GM13976 (cell line): ENCODE measurements around the gene RBMS1.
"Not testable (repeated sequence)": the region's sequence is repeated elsewhere in the genome, so short reads cannot be mapped to it uniquely, and the experiment has no call there.

Experiments
- DNase-seq: peaks from one replicate; pipeline ENCODE4 v3.0.0; 2012; ENCODE audit warnings: low spot score
- CTCF ChIP-seq: IDR thresholded peaks from 2 replicates; pipeline ENCODE4 v1.5.1; 2012; ENCODE audit warnings: borderline replicate concordance, mild to moderate bottlenecking; ENCODE audit not compliant: insufficient read depth; ENCODE audit errors: extremely low read depth, missing control alignments, control extremely low read depth
- in situ Hi-C: fragments of 300-500 bp; cut with MboI; formaldehyde crosslinking; loops from one replicate; pipeline ENCODE4 v1.12.0; 2022; ENCODE audit warnings: low sequenced_read_pairs, mixed read lengths, inconsistent platforms; ENCODE audit not compliant: unreplicated experiment

The RBMS1 gene

GRCh38 chr2:160442603-160443002, 51.0 kb downstream of the RBMS1 start:
- in situ Hi-C loops = no loop called here
- DNase-seq = no peak
- TF ChIP-seq CTCF = no peak

- no peak for DNase-seq
- no peak for TF ChIP-seq CTCF
- in situ Hi-C loops = no loop called here
Measured at GRCh38 chr2:160440888-160441287, 52.7 kb downstream of the RBMS1 start.

DNA sequence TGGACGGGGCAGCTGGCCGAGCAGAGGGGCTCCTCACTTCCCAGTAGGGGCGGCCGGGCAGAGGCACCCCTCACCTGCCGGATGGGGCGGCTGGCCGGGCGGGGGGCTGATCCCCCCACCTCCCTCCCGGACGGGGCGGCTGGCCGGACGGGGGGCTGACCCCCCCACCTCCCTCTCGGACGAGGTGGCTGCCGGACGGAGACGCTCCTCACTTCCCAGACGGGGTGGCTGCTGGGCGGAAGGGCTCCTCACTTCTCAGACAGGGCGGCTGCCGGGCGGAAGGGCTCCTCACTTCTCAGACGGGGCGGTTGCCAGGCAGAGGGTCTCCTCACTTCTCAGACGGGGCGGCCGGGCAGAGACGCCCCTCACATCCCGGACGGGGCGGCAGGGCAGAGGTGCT, 54.6 kb downstream of the RBMS1 start:
- in situ Hi-C loops, DNase-seq: not testable (repeated sequence)

- TF ChIP-seq CTCF = no peak
Measured at GRCh38 chr2:160437273-160437672, 56.3 kb downstream of the RBMS1 start.

GRCh38 chr2:160434254-160434948, 59.2 kb downstream of the RBMS1 start:
- TF ChIP-seq CTCF = no peak
- no peak for DNase-seq
- in situ Hi-C loops = no loop called here

More at GRCh38 chr2:160437273-160437672, 56.3 kb downstream of the RBMS1 start:
- in situ Hi-C loops = no loop called here
- DNase-seq = no peak

DNA sequence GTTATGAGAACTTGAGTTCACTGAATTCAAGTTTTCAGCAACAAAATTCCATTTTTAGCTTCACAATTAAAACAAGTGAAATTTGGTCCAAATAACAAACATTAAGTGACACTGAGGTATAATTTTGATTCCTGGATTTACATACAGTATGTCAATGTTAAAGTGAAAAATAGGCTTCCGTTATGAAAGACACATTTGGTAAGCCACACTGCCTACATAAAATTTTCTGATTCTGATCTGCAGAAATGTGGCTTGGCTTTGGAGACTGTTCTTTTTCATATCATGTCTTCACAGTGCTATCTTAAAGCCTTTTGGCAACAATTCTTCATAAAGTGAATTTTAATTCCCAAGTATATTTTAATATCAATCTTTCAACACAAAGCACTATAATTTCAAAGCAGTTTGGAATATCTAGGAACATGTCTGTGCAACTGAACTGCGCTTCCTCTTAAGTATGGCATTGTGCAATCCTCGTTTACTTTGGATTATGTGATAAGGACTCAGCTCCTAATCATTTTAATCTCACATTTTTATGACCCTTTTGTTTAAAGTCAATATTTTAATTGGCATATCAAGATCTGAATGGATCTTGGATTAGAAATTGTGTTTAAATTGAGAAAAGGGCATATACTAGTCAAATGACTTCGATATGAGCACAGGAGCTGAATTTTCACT, 60.0 kb downstream of the RBMS1 start:
- DNase-seq = no peak
- TF ChIP-seq CTCF = no peak
- in situ Hi-C loops = no loop called here

DNA sequence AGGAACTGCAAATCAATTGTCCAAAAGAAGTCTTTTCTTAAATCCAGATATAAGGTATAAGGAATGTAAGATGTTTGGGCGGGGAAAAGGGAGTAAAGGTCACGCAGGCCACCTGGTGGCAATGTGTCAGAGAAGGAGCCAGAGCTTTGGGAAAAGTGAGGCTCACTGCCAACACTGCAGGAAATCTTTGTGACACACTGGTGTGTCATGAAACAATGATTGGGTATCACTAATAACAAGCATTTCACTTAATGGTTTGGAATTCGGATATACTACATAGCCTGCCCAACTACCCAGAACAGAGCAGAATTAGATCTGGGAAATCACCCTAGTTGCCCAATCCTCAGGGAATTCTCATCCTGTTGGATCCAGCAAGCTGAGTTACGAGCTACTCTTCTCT, 61.0 kb downstream of the RBMS1 start:
- in situ Hi-C loops = no loop called here
- TF ChIP-seq CTCF = no peak
- DNase-seq = no peak
